ENCODE results near the gene PRR7. TPM values are rescaled to one million over a fixed set of nuclear protein-coding genes. Genes with fewer than 3 reads are reported as not detected.

PRR7 gene
- polyA plus RNA-seq, 1 donor from 2014 or later: 46.6 TPM

GRCh38 chr5:177442066-177442826, 4.4 kb upstream of the PRR7 start:
- Histone ChIP-seq H3K4me3 (ENCODE audit: low read length) (no peak overlapping the region), H3K36me3 (ENCODE audit: insufficient read depth, low read length) (no peaks in the 10 kb centered on the region)

GRCh38 chr5:177443144-177443983, 3.2 kb upstream of the PRR7 start:
- Histone ChIP-seq H2AFZ (ENCODE audit: low read depth, low read length) (no peak overlapping the region), H3K9ac (ENCODE audit: low read length) (no peak overlapping the region), H3K9me2 (ENCODE audit: insufficient read depth, low read length) (no peaks in the 10 kb centered on the region), H3K4me3 (ENCODE audit: low read length) (no peak overlapping the region), H3K4me2 (ENCODE audit: low read length) (no peak overlapping the region), H3K36me3 (ENCODE audit: insufficient read depth, low read length) (no peaks in the 10 kb centered on the region), H3K27me3 (ENCODE audit: insufficient read depth, low read depth, low read length) (no peaks in the 10 kb centered on the region), H3K79me2 (replicated peaks; ENCODE audit: insufficient read depth, low read length) (peaks cover 17% of the 10 kb centered on the region), H3F3A (ENCODE audit: insufficient read depth, low read length, poor library complexity, severe bottlenecking) (no peaks in the 10 kb centered on the region), H3K27ac (ENCODE audit: low read length) (no peak overlapping the region), H3K9me3 (ENCODE audit: low read length) (no peaks in the 10 kb centered on the region), H4K20me1 (ENCODE audit: insufficient read depth) (no peaks in the 10 kb centered on the region)
- TF ChIP-seq REST (IDR thresholded peaks at IDR 0.05; ENCODE audit: borderline replicate concordance) (no peak), TAF1 (IDR thresholded peaks at IDR 0.05; ENCODE audit: low read depth) (no peak), EZH2 (IDR thresholded peaks at IDR 0.05; ENCODE audit: borderline replicate concordance, insufficient read depth, low read length, poor library complexity, severe bottlenecking) (no peak), CTCF (IDR thresholded peaks at IDR 0.05; ENCODE audit: poor library complexity, severe bottlenecking) (no peak), EP300 (conservative IDR thresholded peaks at IDR 0.05; ENCODE audit: poor library complexity, severe bottlenecking) (no peak), MXI1 (conservative IDR thresholded peaks at IDR 0.05; ENCODE audit: poor library complexity, severe bottlenecking) (no peak), RAD21 (conservative IDR thresholded peaks at IDR 0.05) (no peak), POLR2AphosphoS5 (IDR thresholded peaks at IDR 0.05) (no peak), SMC3 (conservative IDR thresholded peaks at IDR 0.05; ENCODE audit: poor library complexity) (no peak)

More at GRCh38 chr5:177442066-177442826, 4.4 kb upstream of the PRR7 start:
- H3F3A ChIP-seq (ENCODE audit: insufficient read depth, low read length, poor library complexity, severe bottlenecking): no peaks in the 10 kb centered on the region
- no peaks in the 10 kb centered on the region for H3K9me2 ChIP-seq (ENCODE audit: insufficient read depth, low read length)
- no peak overlapping the region for H3K9ac ChIP-seq (ENCODE audit: low read length)
- H2AFZ ChIP-seq (ENCODE audit: low read depth, low read length): no peak overlapping the region
- no peak overlapping the region for H3K4me2 ChIP-seq (ENCODE audit: low read length)
- H3K27ac ChIP-seq (ENCODE audit: low read length): no peak overlapping the region
- H4K20me1 ChIP-seq (ENCODE audit: insufficient read depth): no peaks in the 10 kb centered on the region
- TF ChIP-seq POLR2AphosphoS5 (IDR thresholded peaks at IDR 0.05) (no peak), MXI1 (conservative IDR thresholded peaks at IDR 0.05; ENCODE audit: poor library complexity, severe bottlenecking) (no peak), EZH2 (IDR thresholded peaks at IDR 0.05; ENCODE audit: borderline replicate concordance, insufficient read depth, low read length, poor library complexity, severe bottlenecking) (no peak), SMC3 (conservative IDR thresholded peaks at IDR 0.05; ENCODE audit: poor library complexity) (no peak), TAF1 (IDR thresholded peaks at IDR 0.05; ENCODE audit: low read depth) (no peak), CTCF (IDR thresholded peaks at IDR 0.05; ENCODE audit: poor library complexity, severe bottlenecking) (no peak), EP300 (conservative IDR thresholded peaks at IDR 0.05; ENCODE audit: poor library complexity, severe bottlenecking) (no peak), RAD21 (conservative IDR thresholded peaks at IDR 0.05) (no peak)
- no peaks in the 10 kb centered on the region for H3K9me3 ChIP-seq (ENCODE audit: low read length)
- no peaks in the 10 kb centered on the region for H3K27me3 ChIP-seq (ENCODE audit: insufficient read depth, low read depth, low read length)
- peaks cover 9% of the 10 kb centered on the region for H3K79me2 ChIP-seq (replicated peaks; ENCODE audit: insufficient read depth, low read length)
